ENCODE measurements around the gene UGT1A6. TPM values are rescaled to one million over a fixed set of nuclear protein-coding genes. Genes with fewer than 3 reads are reported as not detected.

The UGT1A6 gene
- total RNA-seq, 3 donors from 2014 or later, result not detected

DNA sequence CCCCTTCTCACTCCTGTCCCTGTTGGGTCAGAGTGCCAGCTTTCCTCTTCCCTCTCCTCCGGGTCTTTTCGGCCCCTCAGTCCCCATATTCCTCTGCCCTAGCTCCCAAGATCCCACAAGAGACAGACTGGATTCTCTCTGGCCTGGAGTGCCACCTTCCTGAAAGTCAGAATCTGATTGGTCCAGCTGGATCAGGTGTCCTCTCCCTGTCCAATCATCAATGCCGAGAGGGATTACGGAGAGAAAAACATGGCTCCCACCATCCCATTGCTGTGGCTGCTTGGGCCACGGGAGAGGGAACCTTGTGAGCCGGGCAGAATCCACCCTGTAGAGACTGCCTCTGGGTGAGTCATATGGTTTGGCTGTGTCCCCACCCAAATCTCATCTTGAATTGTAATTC, 82.7 kb downstream of the UGT1A6 start:
- H3K36me3 ChIP-seq, result no peaks in the 10 kb centered on the region
- no peak overlapping the region for H3K4me3 ChIP-seq
- no peaks in the 10 kb centered on the region for H3K4me1 ChIP-seq
- H3K9me3 ChIP-seq, result peaks cover 0 to 6% of the 10 kb centered on the region in 2 donors
- TF ChIP-seq, protein P1, sequence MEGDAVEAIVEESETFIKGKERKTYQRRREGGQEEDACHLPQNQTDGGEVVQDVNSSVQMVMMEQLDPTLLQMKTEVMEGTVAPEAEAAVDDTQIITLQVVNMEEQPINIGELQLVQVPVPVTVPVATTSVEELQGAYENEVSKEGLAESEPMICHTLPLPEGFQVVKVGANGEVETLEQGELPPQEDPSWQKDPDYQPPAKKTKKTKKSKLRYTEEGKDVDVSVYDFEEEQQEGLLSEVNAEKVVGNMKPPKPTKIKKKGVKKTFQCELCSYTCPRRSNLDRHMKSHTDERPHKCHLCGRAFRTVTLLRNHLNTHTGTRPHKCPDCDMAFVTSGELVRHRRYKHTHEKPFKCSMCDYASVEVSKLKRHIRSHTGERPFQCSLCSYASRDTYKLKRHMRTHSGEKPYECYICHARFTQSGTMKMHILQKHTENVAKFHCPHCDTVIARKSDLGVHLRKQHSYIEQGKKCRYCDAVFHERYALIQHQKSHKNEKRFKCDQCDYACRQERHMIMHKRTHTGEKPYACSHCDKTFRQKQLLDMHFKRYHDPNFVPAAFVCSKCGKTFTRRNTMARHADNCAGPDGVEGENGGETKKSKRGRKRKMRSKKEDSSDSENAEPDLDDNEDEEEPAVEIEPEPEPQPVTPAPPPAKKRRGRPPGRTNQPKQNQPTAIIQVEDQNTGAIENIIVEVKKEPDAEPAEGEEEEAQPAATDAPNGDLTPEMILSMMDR (IDR thresholded peaks at IDR 0.05), result no peak
- no peak for TF ChIP-seq POLR2AphosphoS5 (IDR thresholded peaks at IDR 0.05)
- no peak for TF ChIP-seq POLR2A (IDR thresholded peaks at IDR 0.05)
- DNase-seq (ENCODE audit: low spot score in 2 of 2), result no peak
- intact Hi-C loops (cut with DNase I; ENCODE audit: low total_unique reads), result no loop called here
- no peak overlapping the region for H3K27ac ChIP-seq
- no peaks in the 10 kb centered on the region for H3K27me3 ChIP-seq

DNA sequence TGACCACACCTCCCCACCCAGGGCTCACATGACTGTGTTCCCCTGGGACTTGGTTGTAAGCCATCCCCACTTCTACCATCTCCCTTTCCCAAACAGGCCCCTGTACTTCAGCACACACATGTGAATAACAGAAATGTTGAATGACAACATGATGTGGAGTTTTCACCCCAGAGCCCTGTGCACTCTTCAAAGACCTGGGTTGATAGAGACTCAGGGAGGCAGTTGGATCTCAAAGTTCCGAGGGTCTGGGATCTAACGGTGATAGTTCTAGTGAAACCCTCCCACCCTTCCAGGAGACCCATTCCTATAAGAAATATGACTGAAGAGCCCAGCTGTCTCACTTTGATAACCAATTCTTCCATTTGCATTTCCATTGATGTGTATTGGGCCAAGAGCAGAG, 85.3 kb downstream of the UGT1A6 start, which contains the start of gene MROH2A:
Gene MROH2A (plus strand): TSS at position 301 of the 400 bp plus-strand sequence. CDS start 1,029 bp downstream, outside the sequence.
- no peaks in the 10 kb centered on the region for H3K27me3 ChIP-seq
- TF ChIP-seq POLR2AphosphoS5 (IDR thresholded peaks at IDR 0.05) (no peak), POLR2A (IDR thresholded peaks at IDR 0.05) (no peak)
- TF ChIP-seq, protein P1 (IDR thresholded peaks at IDR 0.05), result no peak
- H3K36me3 ChIP-seq, result no peaks in the 10 kb centered on the region
- peaks cover 0 to 6% of the 10 kb centered on the region in 2 donors for H3K9me3 ChIP-seq
- H3K27ac ChIP-seq, result no peak within 1 kb of the TSS
- no peaks in the 10 kb centered on the region for H3K4me1 ChIP-seq
- DNase-seq (ENCODE audit: low spot score in 2 of 2), result no peak
- H3K4me3 ChIP-seq, result no peak within 1 kb of the TSS
- intact Hi-C loops (cut with DNase I; ENCODE audit: low total_unique reads), result no loop called here

DNA sequence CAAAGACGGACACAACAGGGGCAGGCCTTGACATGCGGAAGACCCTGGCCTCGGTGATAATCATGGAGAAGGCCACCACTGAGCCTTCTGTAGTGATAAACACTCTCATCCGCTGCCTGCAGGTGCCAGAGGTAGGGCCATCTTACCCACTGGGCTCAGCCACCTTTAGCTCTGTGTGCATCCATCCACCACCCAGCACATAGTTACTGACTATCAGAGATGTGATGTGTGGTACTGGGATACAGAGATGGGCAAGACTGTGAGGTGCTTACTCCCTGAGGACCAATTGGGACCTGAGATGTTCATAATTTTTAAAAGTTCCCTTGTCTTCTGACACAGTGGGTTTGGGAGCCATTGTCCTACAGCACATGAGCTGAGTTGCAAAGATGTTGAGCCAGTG, 87.0 kb downstream of the UGT1A6 start:
- intact Hi-C loops (cut with DNase I; ENCODE audit: low total_unique reads), result no loop called here
- TF ChIP-seq POLR2AphosphoS5 (IDR thresholded peaks at IDR 0.05), result no peak
- TF ChIP-seq POLR2A (IDR thresholded peaks at IDR 0.05), result no peak
- TF ChIP-seq, protein P1 (IDR thresholded peaks at IDR 0.05), result no peak
- DNase-seq (ENCODE audit: low spot score in 2 of 2), result no peak
- Histone ChIP-seq H3K27me3 (no peaks in the 10 kb centered on the region), H3K4me3 (no peak overlapping the region), H3K9me3 (peaks cover 0 to 6% of the 10 kb centered on the region in 2 donors), H3K36me3 (no peaks in the 10 kb centered on the region), H3K4me1 (no peaks in the 10 kb centered on the region), H3K27ac (no peak overlapping the region)

DNA sequence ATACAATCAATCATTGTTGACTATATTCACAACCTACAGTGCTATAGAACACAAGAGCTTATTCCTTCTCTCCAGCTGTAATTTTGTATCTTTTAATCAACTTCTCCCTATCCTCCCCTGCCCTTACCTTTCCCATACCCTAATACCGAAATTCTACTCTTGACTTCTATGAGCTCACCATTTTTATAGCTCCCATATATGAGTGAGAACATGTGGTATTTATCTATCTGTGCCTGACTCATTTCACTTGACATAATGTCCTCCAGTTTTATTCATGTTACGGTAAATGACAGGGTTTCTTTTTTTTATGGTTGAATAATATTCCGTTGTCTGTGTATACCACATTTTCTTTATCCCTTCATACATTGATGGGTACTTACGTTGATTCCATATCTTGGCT, 88.1 kb downstream of the UGT1A6 start:
- intact Hi-C loops (cut with DNase I; ENCODE audit: low total_unique reads), result no loop called here
- Histone ChIP-seq H3K9me3 (peaks cover 0 to under 1% of the 10 kb centered on the region in 2 donors), H3K27ac (no peak overlapping the region), H3K27me3 (no peaks in the 10 kb centered on the region), H3K36me3 (no peaks in the 10 kb centered on the region), H3K4me3 (no peak overlapping the region), H3K4me1 (no peaks in the 10 kb centered on the region)
- no peak for DNase-seq (ENCODE audit: low spot score in 2 of 2)
- TF ChIP-seq, protein P1 (IDR thresholded peaks at IDR 0.05), result no peak
- no peak for TF ChIP-seq POLR2AphosphoS5 (IDR thresholded peaks at IDR 0.05)
- TF ChIP-seq POLR2A (IDR thresholded peaks at IDR 0.05), result no peak

DNA sequence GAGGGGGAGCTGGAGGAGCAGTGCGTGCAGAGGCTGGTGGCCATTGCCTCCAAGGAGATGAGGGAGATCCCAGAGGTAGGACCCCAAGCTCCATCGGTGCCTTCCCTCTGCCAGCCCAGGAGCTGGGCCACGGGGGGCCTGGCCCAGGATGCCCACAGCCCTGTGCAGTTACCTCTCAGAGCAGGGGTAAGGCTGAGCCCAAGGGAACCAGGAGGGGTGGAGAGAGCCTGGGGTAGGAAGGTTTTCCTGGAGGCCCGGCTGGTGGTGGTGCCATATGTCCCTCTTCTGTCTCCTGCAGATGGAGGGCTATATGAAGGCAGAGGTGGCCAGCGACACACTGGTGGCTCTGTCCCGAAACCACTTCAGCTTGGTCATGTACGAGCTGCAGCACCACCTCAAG, 96.9 kb downstream of the UGT1A6 start:
- Histone ChIP-seq H3K4me3 (no peak overlapping the region), H3K9me3 (no peaks in the 10 kb centered on the region), H3K27me3 (no peaks in the 10 kb centered on the region), H3K4me1 (no peaks in the 10 kb centered on the region), H3K36me3 (no peaks in the 10 kb centered on the region), H3K27ac (no peak overlapping the region)
- intact Hi-C loops (cut with DNase I; ENCODE audit: low total_unique reads), result no loop called here
- DNase-seq (ENCODE audit: low spot score in 2 of 2), result no peak
- TF ChIP-seq POLR2A (IDR thresholded peaks at IDR 0.05) (no peak), POLR2AphosphoS5 (IDR thresholded peaks at IDR 0.05) (no peak)
- TF ChIP-seq, protein P1 (IDR thresholded peaks at IDR 0.05), result no peak

All from breast epithelium (tissue), 4 donors.